ENCODE results near the gene ZW10. TPM values are rescaled to one million over a fixed set of nuclear protein-coding genes. Genes with fewer than 3 reads are reported as not detected.

Gene ZW10
- polyA plus RNA-seq, 1 donor from 2014 or later, result 20.8 TPM

- no peaks in the 10 kb centered on the region for H3K9me3 ChIP-seq (ENCODE audit: low read length)
- H3K27me3 ChIP-seq (ENCODE audit: insufficient read depth, low read depth, low read length), result no peaks in the 10 kb centered on the region
- no peak overlapping the region for H3K4me2 ChIP-seq (ENCODE audit: low read length)
- no peaks in the 10 kb centered on the region for H3F3A ChIP-seq (ENCODE audit: insufficient read depth, low read length, poor library complexity, severe bottlenecking)
- no peak overlapping the region for H2AFZ ChIP-seq (ENCODE audit: low read depth, low read length)
- no peak overlapping the region for H3K27ac ChIP-seq (ENCODE audit: low read length)
- no peaks in the 10 kb centered on the region for H3K79me2 ChIP-seq (replicated peaks; ENCODE audit: insufficient read depth, low read length)
- H4K20me1 ChIP-seq (ENCODE audit: insufficient read depth), result no peaks in the 10 kb centered on the region
- no peaks in the 10 kb centered on the region for H3K9me2 ChIP-seq (ENCODE audit: insufficient read depth, low read length)
- no peaks in the 10 kb centered on the region for H3K36me3 ChIP-seq (ENCODE audit: insufficient read depth, low read length)
- H3K9ac ChIP-seq (ENCODE audit: low read length), result no peak overlapping the region
- no peak overlapping the region for H3K4me3 ChIP-seq (ENCODE audit: low read length)
- TF ChIP-seq MXI1 (conservative IDR thresholded peaks at IDR 0.05; ENCODE audit: poor library complexity, severe bottlenecking), result no peak
- no peak for TF ChIP-seq SMC3 (conservative IDR thresholded peaks at IDR 0.05; ENCODE audit: poor library complexity)
- TF ChIP-seq, protein P1, sequence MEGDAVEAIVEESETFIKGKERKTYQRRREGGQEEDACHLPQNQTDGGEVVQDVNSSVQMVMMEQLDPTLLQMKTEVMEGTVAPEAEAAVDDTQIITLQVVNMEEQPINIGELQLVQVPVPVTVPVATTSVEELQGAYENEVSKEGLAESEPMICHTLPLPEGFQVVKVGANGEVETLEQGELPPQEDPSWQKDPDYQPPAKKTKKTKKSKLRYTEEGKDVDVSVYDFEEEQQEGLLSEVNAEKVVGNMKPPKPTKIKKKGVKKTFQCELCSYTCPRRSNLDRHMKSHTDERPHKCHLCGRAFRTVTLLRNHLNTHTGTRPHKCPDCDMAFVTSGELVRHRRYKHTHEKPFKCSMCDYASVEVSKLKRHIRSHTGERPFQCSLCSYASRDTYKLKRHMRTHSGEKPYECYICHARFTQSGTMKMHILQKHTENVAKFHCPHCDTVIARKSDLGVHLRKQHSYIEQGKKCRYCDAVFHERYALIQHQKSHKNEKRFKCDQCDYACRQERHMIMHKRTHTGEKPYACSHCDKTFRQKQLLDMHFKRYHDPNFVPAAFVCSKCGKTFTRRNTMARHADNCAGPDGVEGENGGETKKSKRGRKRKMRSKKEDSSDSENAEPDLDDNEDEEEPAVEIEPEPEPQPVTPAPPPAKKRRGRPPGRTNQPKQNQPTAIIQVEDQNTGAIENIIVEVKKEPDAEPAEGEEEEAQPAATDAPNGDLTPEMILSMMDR (IDR thresholded peaks at IDR 0.05; ENCODE audit: poor library complexity, severe bottlenecking), result no peak
- TF ChIP-seq TAF1 (IDR thresholded peaks at IDR 0.05; ENCODE audit: low read depth), result no peak
- TF ChIP-seq RAD21 (conservative IDR thresholded peaks at IDR 0.05), result no peak
- no peak for TF ChIP-seq REST (IDR thresholded peaks at IDR 0.05; ENCODE audit: borderline replicate concordance)
- TF ChIP-seq POLR2AphosphoS5 (IDR thresholded peaks at IDR 0.05), result no peak
- no peak for TF ChIP-seq EZH2 (IDR thresholded peaks at IDR 0.05; ENCODE audit: borderline replicate concordance, insufficient read depth, low read length, poor library complexity, severe bottlenecking)
- TF ChIP-seq EP300 (conservative IDR thresholded peaks at IDR 0.05; ENCODE audit: poor library complexity, severe bottlenecking), result no peak
Measured at GRCh38 chr11:113683481-113684046, 89.9 kb downstream of the ZW10 start.

Small RNA genes within 50 kb of the gene (small RNA-seq; reads per million reads assigned to genes)
- gene LRRC37A13P (0 reads per million in 3 experiments), gene RPS29P19 (0 reads per million in 3 experiments)

Other genes with a start within 250 kb of the ZW10 start
- gene TMPRSS5, start 67.4 kb downstream of the ZW10 start, polyA plus RNA-seq, result 1.3 and 2.6 TPM in 2 replicates
- gene CLDN25, start 6.1 kb upstream of the ZW10 start, polyA plus RNA-seq, result not detected in 2 replicates
- gene USP28, start 101.9 kb upstream of the ZW10 start, polyA plus RNA-seq, result 12.8 and 16.0 TPM in 2 replicates
- gene HTR3B, start 131.1 kb upstream of the ZW10 start, polyA plus RNA-seq, result not detected in 2 replicates
- gene HTR3A, start 201.4 kb upstream of the ZW10 start, polyA plus RNA-seq, result 0.36 TPM in 1 of 2 replicates, not detected in the other